ENCODE measurements around the gene KCNQ2. TPM values are rescaled to one million over a fixed set of nuclear protein-coding genes. Genes with fewer than 3 reads are reported as not detected.

KCNQ2 gene
- total and polyA plus RNA-seq, 12 donors: 0.69 to 81.6 (median 10.3) TPM; not detected in 3

- Histone ChIP-seq H3K9me3 (replicated peaks in 1 of 3) (no peaks in the 10 kb centered on the region), H3K4me1 (replicated peaks in 1 of 2) (no peaks in the 10 kb centered on the region), H3K27me3 (peaks cover 36% of the 10 kb centered on the region), H3K36me3 (replicated peaks in 1 of 2) (no peaks in the 10 kb centered on the region), H3K4me3 (no peak overlapping the region), H3K27ac (no peak overlapping the region)
- DNase-seq: no peak
- TF ChIP-seq, protein P1, sequence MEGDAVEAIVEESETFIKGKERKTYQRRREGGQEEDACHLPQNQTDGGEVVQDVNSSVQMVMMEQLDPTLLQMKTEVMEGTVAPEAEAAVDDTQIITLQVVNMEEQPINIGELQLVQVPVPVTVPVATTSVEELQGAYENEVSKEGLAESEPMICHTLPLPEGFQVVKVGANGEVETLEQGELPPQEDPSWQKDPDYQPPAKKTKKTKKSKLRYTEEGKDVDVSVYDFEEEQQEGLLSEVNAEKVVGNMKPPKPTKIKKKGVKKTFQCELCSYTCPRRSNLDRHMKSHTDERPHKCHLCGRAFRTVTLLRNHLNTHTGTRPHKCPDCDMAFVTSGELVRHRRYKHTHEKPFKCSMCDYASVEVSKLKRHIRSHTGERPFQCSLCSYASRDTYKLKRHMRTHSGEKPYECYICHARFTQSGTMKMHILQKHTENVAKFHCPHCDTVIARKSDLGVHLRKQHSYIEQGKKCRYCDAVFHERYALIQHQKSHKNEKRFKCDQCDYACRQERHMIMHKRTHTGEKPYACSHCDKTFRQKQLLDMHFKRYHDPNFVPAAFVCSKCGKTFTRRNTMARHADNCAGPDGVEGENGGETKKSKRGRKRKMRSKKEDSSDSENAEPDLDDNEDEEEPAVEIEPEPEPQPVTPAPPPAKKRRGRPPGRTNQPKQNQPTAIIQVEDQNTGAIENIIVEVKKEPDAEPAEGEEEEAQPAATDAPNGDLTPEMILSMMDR (IDR thresholded peaks at IDR 0.05): no peak
- TF ChIP-seq POLR2A (IDR thresholded peaks at IDR 0.05): no peak
- intact Hi-C loops (cut with DNase I): no loop called here
- WGBS, 4 donors: 83 to 90% (median 84%) methylated on average over 14 to 19 of the region's 19 CpGs
Measured at GRCh38 chr20:63363981-63364561, 108.4 kb downstream of the KCNQ2 start.

DNA sequence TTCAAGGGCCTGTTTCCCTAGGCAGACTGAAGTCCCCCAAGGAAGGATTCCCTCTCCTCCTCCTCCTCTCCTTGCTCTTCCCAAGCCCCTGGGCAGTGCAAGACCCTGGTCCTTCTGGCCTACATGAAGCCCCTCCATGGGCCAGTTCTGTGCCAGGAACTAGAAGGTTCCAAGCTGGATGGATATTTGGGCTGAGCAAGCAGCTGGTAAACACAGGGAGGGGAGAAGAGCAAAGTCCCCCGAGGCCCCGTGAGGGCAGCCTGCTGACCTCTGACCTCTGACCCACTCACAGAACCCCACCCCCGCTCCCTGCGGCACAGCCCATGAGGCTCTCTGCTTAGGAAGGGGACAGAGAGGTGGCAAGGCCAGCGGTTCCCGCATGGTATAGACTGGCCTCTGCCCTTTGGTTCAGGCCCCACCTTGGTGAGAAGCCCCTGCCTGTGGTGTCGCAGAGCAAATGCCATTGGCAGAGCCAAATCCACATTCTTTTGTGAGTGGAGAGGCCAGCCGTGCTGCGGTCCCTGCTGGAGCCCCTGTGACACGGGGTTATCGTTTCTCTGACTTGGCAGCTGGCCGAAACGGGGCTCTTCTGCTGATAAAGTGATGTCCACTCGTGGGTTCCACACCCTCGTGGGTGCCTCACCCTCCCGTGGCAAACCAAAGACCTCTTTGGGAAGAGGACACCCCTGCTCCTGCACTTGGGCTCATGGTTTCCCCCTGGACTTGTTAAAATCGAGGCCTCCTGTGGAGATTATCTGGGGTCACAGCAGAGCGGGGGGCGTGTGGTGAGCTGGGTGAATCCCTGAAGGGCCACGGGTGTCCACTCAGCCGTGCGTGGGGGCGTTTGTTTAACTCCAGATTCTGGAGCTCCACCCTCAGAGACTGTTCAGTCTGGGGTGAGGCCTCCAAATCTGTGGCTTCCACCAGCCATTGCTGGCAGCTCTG lies 109.2 kb downstream of the KCNQ2 start:
- 68 to 82% (median 75%) methylated on average over 11 to 23 of the region's 23 CpGs for WGBS, 4 donors
- Histone ChIP-seq H3K27ac (no peak overlapping the region), H3K27me3 (peaks cover 36% of the 10 kb centered on the region), H3K36me3 (replicated peaks in 1 of 2) (no peaks in the 10 kb centered on the region), H3K4me3 (no peak overlapping the region), H3K4me1 (replicated peaks in 1 of 2) (no peaks in the 10 kb centered on the region), H3K9me3 (replicated peaks in 1 of 3) (no peaks in the 10 kb centered on the region)
- TF ChIP-seq, protein P1 (IDR thresholded peaks at IDR 0.05): no peak
- intact Hi-C loops (cut with DNase I): no loop called here
- no peak for DNase-seq

- Histone ChIP-seq H3K27ac (no peak overlapping the region), H3K36me3 (replicated peaks in 1 of 2) (no peaks in the 10 kb centered on the region), H3K4me1 (replicated peaks in 1 of 2) (no peaks in the 10 kb centered on the region), H3K4me3 (no peak overlapping the region), H3K9me3 (replicated peaks in 1 of 3) (no peaks in the 10 kb centered on the region), H3K27me3 (peaks cover 36% of the 10 kb centered on the region)
- intact Hi-C loops (cut with DNase I): no loop called here
- WGBS, 4 donors: 76 to 94% (median 83%) methylated on average over 10 to 16 of the region's 16 CpGs
- TF ChIP-seq, protein P1 (IDR thresholded peaks at IDR 0.05): no peak
- no peak for TF ChIP-seq POLR2A (IDR thresholded peaks at IDR 0.05)
- DNase-seq: no peak
Measured at GRCh38 chr20:63362436-63363009, 109.9 kb downstream of the KCNQ2 start.

All from adrenal gland (tissue), 12 donors.